ENCODE data around the gene IL6.

- TF ChIP-seq EP300 (IDR thresholded peaks at IDR 0.05), result no peak
- no peak for TF ChIP-seq CTCF (IDR thresholded peaks at IDR 0.05)
- TF ChIP-seq SREBF2 (IDR thresholded peaks at IDR 0.05), result no peak
- TF ChIP-seq MAFK (IDR thresholded peaks at IDR 0.05; ENCODE audit: partially characterized antibody), result no peak
- no peak for TF ChIP-seq POLR2A (IDR thresholded peaks at IDR 0.05; ENCODE audit: low read length)
- no peak for TF ChIP-seq POLR2AphosphoS2 (conservative IDR thresholded peaks at IDR 0.05; ENCODE audit: low read length)
- TF ChIP-seq HMGXB4 (CRISPR knock-in tag; IDR thresholded peaks at IDR 0.05; ENCODE audit: borderline replicate concordance), result no peak
Measured at GRCh38 chr7:22702516-22702915, 24.5 kb upstream of the IL6 start.

All from A549 (cell line).